Neural progenitor cell (in vitro differentiated cells): ENCODE results near the gene HSPA4. TPM values are rescaled to one million over a fixed set of nuclear protein-coding genes. Genes with fewer than 3 reads are reported as not detected.

ENCODE experiments used
- DNase-seq: peaks from one replicate; pipeline ENCODE4 v3.0.0-alpha.2; 2016; ENCODE audit warnings: low spot score
- H2AFZ ChIP-seq: fragments of 200-600 bp; sonication (generic); replicated peaks from 2 replicates; pipeline ENCODE4 v1.6.1; 2016; ENCODE audit warnings: antibody characterized with exemption
- H3F3A ChIP-seq: fragments of 200-600 bp; sonication (generic); 2 replicates; pipeline ENCODE4 v1.6.1; 2016; ENCODE audit warnings: antibody characterized with exemption, low read depth
- H3K27ac ChIP-seq: fragments of 200-600 bp; sonication (generic); 2 replicates; pipeline ENCODE4 v1.5.1; 2016; ENCODE audit warnings: mild to moderate bottlenecking
- H3K27me3 ChIP-seq: fragments of 200-600 bp; sonication (generic); 2 replicates; pipeline ENCODE4 v1.6.1; 2016; ENCODE audit warnings: mild to moderate bottlenecking, moderate library complexity
- H3K36me3 ChIP-seq: fragments of 200-600 bp; sonication (generic); 2 replicates; pipeline ENCODE4 v1.5.1; 2016
- H3K4me1 ChIP-seq: fragments of 200-600 bp; sonication (generic); 2 replicates; pipeline ENCODE4 v1.6.1; 2016; ENCODE audit warnings: mixed run types
- H3K4me2 ChIP-seq: fragments of 200-600 bp; sonication (generic); 2 replicates; pipeline ENCODE4 v1.6.1; 2016
- H3K4me3 ChIP-seq: fragments of 200-600 bp; sonication (generic); 2 replicates; pipeline ENCODE4 v1.5.1; 2016
- H3K79me2 ChIP-seq: fragments of 200-600 bp; sonication (generic); 2 replicates; pipeline ENCODE4 v1.6.1; 2016; ENCODE audit warnings: low read depth
- H3K9ac ChIP-seq: fragments of 200-600 bp; sonication (generic); 2 replicates; pipeline ENCODE4 v1.6.1; 2016
- H3K9me3 ChIP-seq: fragments of 200-600 bp; sonication (generic); 2 replicates; pipeline ENCODE4 v1.5.1; 2016; ENCODE audit warnings: low read depth
- H4K20me1 ChIP-seq: fragments of 200-600 bp; sonication (generic); 2 replicates; pipeline ENCODE4 v1.6.1; 2016; ENCODE audit warnings: low read depth
- H3K27ac Mint-ChIP-seq: 3 replicates; pipeline ENCODE4 v1.8.0; 2021; ENCODE audit warnings: mixed read lengths
- H3K27me3 Mint-ChIP-seq: 2 replicates; pipeline ENCODE4 v1.8.0; 2022; ENCODE audit warnings: low read depth, mild to moderate bottlenecking, inconsistent platforms, moderate library complexity, mixed read lengths; ENCODE audit not compliant: insufficient read depth
- H3K36me3 Mint-ChIP-seq: 3 replicates; pipeline ENCODE4 v1.8.0; 2021; ENCODE audit warnings: mixed read lengths
- H3K4me1 Mint-ChIP-seq: 3 replicates; pipeline ENCODE4 v1.8.0; 2021; ENCODE audit warnings: mixed read lengths
- H3K4me3 Mint-ChIP-seq: 3 replicates; pipeline ENCODE4 v1.8.0; 2021; ENCODE audit warnings: mild to moderate bottlenecking, moderate library complexity, mixed read lengths
- H3K9me3 Mint-ChIP-seq: 3 replicates; pipeline ENCODE4 v1.8.0; 2020; ENCODE audit warnings: mixed read lengths
- CTCF ChIP-seq: fragments of 200-600 bp; sonication (generic); IDR thresholded peaks from 2 replicates; pipeline ENCODE4 v1.5.1; 2017; ENCODE audit warnings: antibody characterized with exemption, mild to moderate bottlenecking
- EZH2 ChIP-seq: fragments of 200-600 bp; sonication (generic); IDR thresholded peaks from 2 replicates; pipeline ENCODE4 v1.6.1; 2017; ENCODE audit warnings: antibody characterized with exemption, mild to moderate bottlenecking, moderate library complexity
- EZH2phosphoT487 ChIP-seq: fragments of 200-600 bp; sonication (generic); IDR thresholded peaks from 2 replicates; pipeline ENCODE4 v1.6.1; 2017; ENCODE audit warnings: antibody characterized with exemption
- total RNA-seq: library from RNA; depleted of rRNA; stranded (reverse); fragments of >200 nt; gene quantifications from 2 replicates; pipeline ENCODE4 v1.2.3, GENCODE V29; 2015; ENCODE audit warnings: low replicate concordance

The HSPA4 gene
- total RNA-seq, 1 donor from 2014 or later, result 232 TPM

GRCh38 chr5:133147815-133148567 lies 96.2 kb downstream of the HSPA4 start:
- Histone ChIP-seq H3K27ac (no peak overlapping the region), H3K9ac (no peak overlapping the region), H3K27me3 (no peaks in the 10 kb centered on the region), H3K4me3 (no peak overlapping the region), H3K79me2 (no peaks in the 10 kb centered on the region), H3K4me1 (no peaks in the 10 kb centered on the region), H3F3A (no peaks in the 10 kb centered on the region), H2AFZ (no peak overlapping the region), H3K4me2 (no peak overlapping the region), H3K36me3 (no peaks in the 10 kb centered on the region), H3K9me3 (no peaks in the 10 kb centered on the region), H4K20me1 (no peaks in the 10 kb centered on the region)
- peaks cover 6% of the 10 kb centered on the region for H3K9me3 Mint-ChIP-seq
- TF ChIP-seq CTCF, result no peak
- no peak for TF ChIP-seq EZH2phosphoT487
- TF ChIP-seq EZH2, result no peak
- H3K27ac Mint-ChIP-seq, result no peak overlapping the region
- DNase-seq, result no peak
- peaks cover 2% of the 10 kb centered on the region for H3K27me3 Mint-ChIP-seq
- H3K4me1 Mint-ChIP-seq, result peaks cover 26% of the 10 kb centered on the region
- H3K4me3 Mint-ChIP-seq, result no peak overlapping the region
- H3K36me3 Mint-ChIP-seq, result no peaks in the 10 kb centered on the region

- DNase-seq, result no peak
- TF ChIP-seq CTCF (no peak), EZH2 (no peak), EZH2phosphoT487 (no peak)
- H3K27me3 ChIP-seq, result no peaks in the 10 kb centered on the region
- Mint-ChIP-seq H3K4me3 (no peak overlapping the region), H3K4me1 (peaks cover 26% of the 10 kb centered on the region), H3K27ac (no peak overlapping the region), H3K36me3 (no peaks in the 10 kb centered on the region), H3K27me3 (peaks cover 6% of the 10 kb centered on the region), H3K9me3 (peaks cover 5% of the 10 kb centered on the region)
- H2AFZ ChIP-seq, result no peak overlapping the region
- H3K9me3 ChIP-seq, result no peaks in the 10 kb centered on the region
- H3K4me3 ChIP-seq, result no peak overlapping the region
- H4K20me1 ChIP-seq, result no peaks in the 10 kb centered on the region
- no peak overlapping the region for H3K4me2 ChIP-seq
- H3K36me3 ChIP-seq, result no peaks in the 10 kb centered on the region
- no peak overlapping the region for H3K27ac ChIP-seq
- no peaks in the 10 kb centered on the region for H3K79me2 ChIP-seq
- no peaks in the 10 kb centered on the region for H3K4me1 ChIP-seq
- H3F3A ChIP-seq, result no peaks in the 10 kb centered on the region
- no peak overlapping the region for H3K9ac ChIP-seq
These were observed 97.5 kb downstream of the HSPA4 start for GRCh38 chr5:133149345-133149744.

- Histone ChIP-seq H4K20me1 (no peaks in the 10 kb centered on the region), H3F3A (no peaks in the 10 kb centered on the region), H3K9ac (no peak overlapping the region), H2AFZ (no peak overlapping the region), H3K4me3 (no peak overlapping the region), H3K4me2 (no peak overlapping the region), H3K36me3 (no peaks in the 10 kb centered on the region), H3K4me1 (no peaks in the 10 kb centered on the region), H3K79me2 (no peaks in the 10 kb centered on the region), H3K27ac (no peak overlapping the region), H3K27me3 (no peaks in the 10 kb centered on the region), H3K9me3 (no peaks in the 10 kb centered on the region)
- DNase-seq, result no peak
- H3K27ac Mint-ChIP-seq, result no peak overlapping the region
- H3K27me3 Mint-ChIP-seq, result peaks cover 7% of the 10 kb centered on the region
- peaks cover 26% of the 10 kb centered on the region for H3K4me1 Mint-ChIP-seq
- TF ChIP-seq EZH2 (no peak), EZH2phosphoT487 (no peak), CTCF (no peak)
- no peaks in the 10 kb centered on the region for H3K36me3 Mint-ChIP-seq
- H3K4me3 Mint-ChIP-seq, result no peak overlapping the region
- no peaks in the 10 kb centered on the region for H3K9me3 Mint-ChIP-seq
These were observed 99.2 kb downstream of the HSPA4 start for GRCh38 chr5:133150909-133151544.
